Skeletal muscle tissue (tissue), 4 donors: ENCODE measurements around the gene ABCC9. TPM values are rescaled to one million over a fixed set of nuclear protein-coding genes. Genes with fewer than 3 reads are reported as not detected.
"Not testable (repeated sequence)": the region's sequence is repeated elsewhere in the genome, so short reads cannot be mapped to it uniquely, and the experiment has no call there.

Experiments
- H3K27ac ChIP-seq: one replicate; pipeline ENCODE4 v1.7.0; 2013; ENCODE audit warnings: mild to moderate bottlenecking, low read depth, low read length, inconsistent platforms
- H3K27me3 ChIP-seq, 3 donors: one replicate each; pipeline ENCODE4 v1.7.0; 2013; ENCODE audit warnings: low read length in 3 of 3; ENCODE audit not compliant: control insufficient read depth in 3 of 3, insufficient read depth in 3 of 3
- H3K36me3 ChIP-seq, 3 donors: one replicate each; pipeline ENCODE4 v1.7.0; 2013; ENCODE audit warnings: low read length in 3 of 3; ENCODE audit not compliant: control insufficient read depth in 3 of 3, insufficient read depth in 3 of 3
- H3K4me1 ChIP-seq, 3 donors: one replicate each; pipeline ENCODE4 v1.7.0; 2013; ENCODE audit warnings: low read length in 3 of 3, mild to moderate bottlenecking in 3 of 3; ENCODE audit not compliant: control insufficient read depth in 3 of 3, insufficient read depth in 3 of 3
- H3K4me3 ChIP-seq, 3 donors: one replicate each; pipeline ENCODE4 v1.7.0; 2013; ENCODE audit warnings: low read length in 3 of 3
- H3K9ac ChIP-seq, 3 donors: one replicate each; pipeline ENCODE4 v1.7.0; 2013; ENCODE audit warnings: low read length in 3 of 3, mild to moderate bottlenecking in 3 of 3, moderate library complexity in 2 of 3, low read depth in 1 of 3
- H3K9me3 ChIP-seq, 3 donors: one replicate each; pipeline ENCODE4 v1.7.0; 2013; ENCODE audit warnings: low read length in 3 of 3; ENCODE audit not compliant: control insufficient read depth in 3 of 3
- total RNA-seq: library from RNA; depleted of rRNA; stranded (reverse); fragments of >200 nt; gene quantifications from one replicate; pipeline ENCODE4 v1.2.3, GENCODE V29; 2014
- donor health status: Osteomylitis.

Gene ABCC9
- total RNA-seq, 1 donor from 2014 or later = 111 TPM

GRCh38 chr12:21814814-21815213, 126.4 kb downstream of the ABCC9 start:
- no peaks in the 10 kb centered on the region for H3K27me3 ChIP-seq
- H3K9ac ChIP-seq = no peak overlapping the region
- H3K27ac ChIP-seq = no peak overlapping the region
- no peaks in the 10 kb centered on the region for H3K9me3 ChIP-seq
- peaks cover 0 to 10% (median 3%) of the 10 kb centered on the region in 3 donors for H3K4me1 ChIP-seq
- peaks cover 4 to 34% (median 16%) of the 10 kb centered on the region in 3 donors for H3K36me3 ChIP-seq
- no peak overlapping the region for H3K4me3 ChIP-seq

DNA sequence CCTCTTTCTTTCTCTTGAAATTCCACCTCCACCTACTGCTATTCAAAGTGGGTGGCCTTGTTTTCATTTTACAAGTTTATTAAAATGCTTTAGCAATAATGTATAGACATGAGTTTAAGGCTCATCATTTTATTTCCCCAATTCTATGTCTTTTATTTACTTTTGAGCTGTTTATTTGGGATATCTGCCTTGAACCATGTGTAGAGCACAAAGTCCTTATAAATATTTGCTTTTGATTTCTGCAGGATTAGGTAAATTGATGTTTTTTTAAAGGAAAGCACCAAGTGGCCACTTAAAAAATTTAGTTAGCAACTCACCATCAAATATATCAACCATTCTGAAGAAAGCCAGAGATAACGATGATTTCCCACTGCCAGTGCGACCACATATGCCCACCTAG, 126.9 kb downstream of the ABCC9 start:
- no peak overlapping the region for H3K9ac ChIP-seq
- no peaks in the 10 kb centered on the region for H3K9me3 ChIP-seq
- no peak overlapping the region for H3K27ac ChIP-seq
- H3K36me3 ChIP-seq = peaks cover 6 to 39% (median 18%) of the 10 kb centered on the region in 3 donors
- H3K4me3 ChIP-seq = no peak overlapping the region
- peaks cover 0 to 9% (median 3%) of the 10 kb centered on the region in 3 donors for H3K4me1 ChIP-seq
- H3K27me3 ChIP-seq = no peaks in the 10 kb centered on the region

DNA sequence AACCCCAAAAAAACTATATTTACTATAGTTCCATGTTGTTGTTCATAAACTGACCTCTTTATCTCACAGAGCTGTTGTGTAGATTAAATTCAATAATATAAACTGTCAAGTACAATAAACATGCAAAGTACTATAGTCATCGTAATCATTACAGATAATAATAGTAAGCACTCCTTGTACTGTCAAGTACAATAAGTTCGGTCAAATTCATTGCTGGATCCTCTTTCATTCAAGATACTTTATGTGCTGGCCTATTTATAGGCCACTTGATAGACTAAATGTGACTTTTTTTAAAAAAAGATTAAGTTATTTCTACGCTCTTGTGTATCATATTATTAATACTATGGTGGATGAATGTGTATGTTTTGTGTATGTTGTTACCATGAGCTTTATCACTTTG, 127.5 kb downstream of the ABCC9 start:
- peaks cover 8 to 42% (median 21%) of the 10 kb centered on the region in 3 donors for H3K36me3 ChIP-seq

DNA sequence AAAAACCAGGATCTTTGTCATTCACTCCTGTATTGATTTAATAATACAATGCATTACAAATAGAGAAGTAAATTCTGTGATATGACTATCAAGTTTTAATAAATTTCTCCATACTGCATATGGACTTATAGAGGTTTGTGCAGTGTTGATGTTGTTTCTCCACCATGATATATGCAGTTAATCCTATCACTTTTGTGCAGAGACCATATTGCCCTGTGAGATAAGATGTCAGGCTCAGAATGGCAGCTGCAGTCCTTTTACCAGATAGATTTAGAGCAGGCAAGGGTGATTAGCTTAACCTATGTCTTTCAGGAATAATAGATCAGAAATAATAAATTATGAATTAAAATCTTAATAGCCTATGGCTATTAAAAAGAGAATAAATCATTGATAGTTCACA, 128.1 kb downstream of the ABCC9 start:
- Histone ChIP-seq H3K9ac (no peak overlapping the region), H3K4me3 (no peak overlapping the region), H3K9me3 (no peaks in the 10 kb centered on the region), H3K36me3 (peaks cover 8 to 46% (median 21%) of the 10 kb centered on the region in 3 donors), H3K27me3 (no peaks in the 10 kb centered on the region), H3K4me1 (peaks cover 0 to 3% (median 0%) of the 10 kb centered on the region in 3 donors), H3K27ac (no peak overlapping the region)

More for the DNA sequence above, 127.5 kb downstream of the ABCC9 start:
- no peak overlapping the region for H3K27ac ChIP-seq
- no peak overlapping the region for H3K4me3 ChIP-seq
- no peaks in the 10 kb centered on the region for H3K9me3 ChIP-seq
- no peak overlapping the region for H3K9ac ChIP-seq
- no peaks in the 10 kb centered on the region for H3K27me3 ChIP-seq
- H3K4me1 ChIP-seq = peaks cover 0 to 4% (median 3%) of the 10 kb centered on the region in 3 donors

DNA sequence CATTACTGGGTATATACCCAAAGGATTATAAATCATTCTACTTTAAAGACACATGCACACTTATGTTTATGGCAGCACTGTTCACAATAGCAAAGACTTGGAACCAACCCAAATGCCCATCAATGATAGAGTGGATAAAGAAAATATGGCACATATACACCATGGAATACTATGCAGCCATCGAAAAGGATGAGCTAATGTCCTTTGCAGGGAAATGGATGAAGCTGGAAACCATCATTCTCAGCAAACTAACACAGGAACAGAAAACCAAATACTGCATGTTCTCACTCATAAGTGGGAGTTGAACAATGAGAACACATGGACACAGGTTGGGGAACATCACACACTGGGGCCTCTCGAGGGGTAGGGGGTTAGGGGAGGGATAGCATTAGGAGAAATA, 128.9 kb downstream of the ABCC9 start:
- H3K27me3 ChIP-seq, H3K4me3 ChIP-seq, H3K27ac ChIP-seq, H3K9ac ChIP-seq, H3K4me1 ChIP-seq, H3K9me3 ChIP-seq: not testable (repeated sequence)
- peaks cover 9 to 47% (median 20%) of the 10 kb centered on the region in 3 donors for H3K36me3 ChIP-seq

GRCh38 chr12:21809100-21809499, 132.1 kb downstream of the ABCC9 start:
- Histone ChIP-seq H3K27ac (no peak overlapping the region), H3K4me1 (no peaks in the 10 kb centered on the region), H3K4me3 (no peak overlapping the region), H3K9ac (no peak overlapping the region), H3K36me3 (peaks cover 26 to 59% (median 35%) of the 10 kb centered on the region in 3 donors), H3K27me3 (no peaks in the 10 kb centered on the region), H3K9me3 (no peaks in the 10 kb centered on the region)

DNA sequence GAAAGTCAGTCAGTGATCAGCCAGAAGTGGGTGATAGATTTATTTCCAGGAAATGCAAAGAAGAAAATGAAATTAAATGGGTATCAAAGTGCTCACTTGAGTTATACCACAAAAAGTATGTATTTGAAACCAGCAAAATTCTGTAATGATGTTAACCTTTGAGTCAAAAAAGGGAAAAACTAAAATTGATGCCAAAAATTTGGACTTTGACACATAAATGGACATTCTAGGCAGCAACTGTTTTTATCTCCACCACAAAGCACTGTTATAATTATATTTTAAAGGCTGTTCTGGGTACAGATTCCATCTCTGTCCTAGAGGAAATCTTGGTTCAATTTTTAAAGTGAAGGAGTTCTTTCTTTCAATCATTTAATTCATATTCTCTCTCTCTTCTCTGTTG, 135.0 kb downstream of the ABCC9 start:
- no peak overlapping the region for H3K27ac ChIP-seq
- no peak overlapping the region for H3K9ac ChIP-seq
- no peaks in the 10 kb centered on the region for H3K4me1 ChIP-seq
- H3K9me3 ChIP-seq = no peaks in the 10 kb centered on the region
- no peaks in the 10 kb centered on the region for H3K27me3 ChIP-seq
- H3K36me3 ChIP-seq = peaks cover 26 to 59% (median 36%) of the 10 kb centered on the region in 3 donors
- no peak overlapping the region for H3K4me3 ChIP-seq

DNA sequence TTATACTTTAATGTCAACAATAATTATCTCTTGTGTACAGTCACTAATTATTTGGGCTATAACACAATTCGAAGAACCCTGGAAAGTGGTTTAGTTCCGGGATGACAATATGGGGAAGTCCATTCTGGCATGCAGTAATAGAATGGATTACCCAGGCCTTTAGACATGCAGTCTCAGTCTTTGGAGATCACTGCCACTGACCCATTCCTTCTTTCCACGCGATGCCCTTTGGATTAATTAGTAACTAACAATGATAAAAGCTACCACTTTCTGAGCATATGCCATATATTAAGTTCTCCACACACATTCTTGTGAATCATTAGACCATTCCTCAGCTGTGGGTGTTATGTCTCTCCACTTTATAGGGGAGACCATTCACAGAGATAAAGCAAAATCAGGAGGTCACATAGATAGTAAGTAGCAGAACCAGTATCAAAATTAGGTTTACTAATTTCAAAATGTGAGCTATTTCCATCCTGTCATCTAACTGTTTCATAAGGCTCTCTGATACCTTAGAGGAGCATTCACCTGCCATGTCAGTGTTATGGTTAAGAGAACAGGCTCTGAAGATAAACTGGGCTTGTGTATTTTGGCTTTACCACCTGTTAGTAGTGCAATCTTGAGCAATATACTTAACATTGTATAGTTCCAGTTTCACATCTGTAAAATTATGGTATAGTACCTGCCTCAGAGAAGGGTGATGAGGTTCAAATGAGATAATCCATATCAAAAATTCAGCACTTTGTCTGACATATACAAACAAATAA, 139.5 kb downstream of the ABCC9 start:
- no peaks in the 10 kb centered on the region for H3K9me3 ChIP-seq
- H3K27me3 ChIP-seq = no peaks in the 10 kb centered on the region
- H3K4me3 ChIP-seq = no peak overlapping the region
- no peak overlapping the region for H3K27ac ChIP-seq
- H3K4me1 ChIP-seq = no peaks in the 10 kb centered on the region
- no peak overlapping the region for H3K9ac ChIP-seq
- H3K36me3 ChIP-seq = peaks cover 19 to 26% (median 20%) of the 10 kb centered on the region in 3 donors

- no peak overlapping the region for H3K9ac ChIP-seq
- H3K9me3 ChIP-seq = no peaks in the 10 kb centered on the region
- H3K4me1 ChIP-seq = no peaks in the 10 kb centered on the region
- peaks cover 8 to 18% (median 13%) of the 10 kb centered on the region in 3 donors for H3K36me3 ChIP-seq
- H3K4me3 ChIP-seq = no peak overlapping the region
- no peaks in the 10 kb centered on the region for H3K27me3 ChIP-seq
- no peak overlapping the region for H3K27ac ChIP-seq
Measured at GRCh38 chr12:21800011-21800410, 141.2 kb downstream of the ABCC9 start.

DNA sequence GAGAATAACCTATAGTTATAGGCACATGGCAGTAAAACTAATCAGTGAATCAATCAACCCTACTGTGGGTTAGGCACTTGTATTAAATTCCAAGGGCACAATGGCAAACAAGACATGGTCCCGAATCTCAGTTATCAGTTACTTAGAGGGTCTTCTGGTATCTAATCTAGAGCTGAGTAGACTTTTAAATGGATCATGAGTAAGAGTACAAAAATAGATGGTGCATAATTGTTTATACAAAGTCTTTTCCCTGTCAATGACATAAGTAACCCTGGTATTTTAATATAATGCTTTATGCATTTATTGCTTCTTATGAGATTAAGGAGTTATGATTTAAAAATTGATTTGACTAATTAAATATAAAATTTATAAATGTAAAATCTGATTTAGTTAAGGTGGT, 143.7 kb downstream of the ABCC9 start:
- Histone ChIP-seq H3K27ac (no peak overlapping the region), H3K36me3 (peaks cover 3 to 8% (median 6%) of the 10 kb centered on the region in 3 donors), H3K4me1 (no peaks in the 10 kb centered on the region), H3K9me3 (no peaks in the 10 kb centered on the region), H3K4me3 (no peak overlapping the region), H3K9ac (no peak overlapping the region), H3K27me3 (no peaks in the 10 kb centered on the region)
